GM23248 (cell line): Measurements from ENCODE around the gene SLC25A51. TPM values are rescaled to one million over a fixed set of nuclear protein-coding genes. Genes with fewer than 3 reads are reported as not detected.

Experiments
- DNase-seq: peaks from one replicate; pipeline ENCODE4 v3.0.0-alpha.2; 2015
- H2AFZ ChIP-seq: fragments of 200-600 bp; sonication (generic); 2 replicates; pipeline ENCODE4 v1.6.1; 2016; ENCODE audit warnings: antibody characterized with exemption
- H3F3A ChIP-seq: fragments of 200-600 bp; sonication (generic); 2 replicates; pipeline ENCODE4 v1.6.1; 2016; ENCODE audit warnings: mild to moderate bottlenecking, antibody characterized with exemption, mixed run types; ENCODE audit not compliant: insufficient read depth
- H3K27ac ChIP-seq: fragments of 200-600 bp; sonication (generic); 2 replicates; pipeline ENCODE4 v1.5.1; 2016; ENCODE audit warnings: mild to moderate bottlenecking
- H3K27me3 ChIP-seq: fragments of 200-600 bp; sonication (generic); replicated peaks from 2 replicates; pipeline ENCODE4 v1.6.1; 2016; ENCODE audit warnings: mild to moderate bottlenecking; ENCODE audit not compliant: insufficient read depth
- H3K36me3 ChIP-seq: fragments of 200-600 bp; sonication (generic); 2 replicates; pipeline ENCODE4 v1.6.1; 2016; ENCODE audit warnings: low read depth, mild to moderate bottlenecking
- H3K4me1 ChIP-seq: fragments of 200-600 bp; sonication (generic); 2 replicates; pipeline ENCODE4 v1.6.1; 2016; ENCODE audit warnings: mild to moderate bottlenecking; ENCODE audit not compliant: insufficient read depth
- H3K4me2 ChIP-seq: fragments of 200-600 bp; sonication (generic); one replicate; pipeline ENCODE4 v1.6.1; 2016; ENCODE audit warnings: mild to moderate bottlenecking; ENCODE audit not compliant: unreplicated experiment
- H3K4me3 ChIP-seq: fragments of 200-600 bp; sonication (generic); 2 replicates; pipeline ENCODE4 v1.5.1; 2016; ENCODE audit warnings: mild to moderate bottlenecking
- H3K79me2 ChIP-seq: fragments of 200-600 bp; sonication (generic); 2 replicates; pipeline ENCODE4 v1.6.1; 2016; ENCODE audit warnings: mild to moderate bottlenecking; ENCODE audit not compliant: insufficient read depth
- H3K9ac ChIP-seq: fragments of 200-600 bp; sonication (generic); 2 replicates; pipeline ENCODE4 v1.6.1; 2016; ENCODE audit warnings: mild to moderate bottlenecking
- H3K9me2 ChIP-seq: fragments of 200-600 bp; sonication (generic); 2 replicates; pipeline ENCODE4 v1.6.1; 2016; ENCODE audit warnings: mixed run types, mild to moderate bottlenecking, moderate library complexity; ENCODE audit not compliant: insufficient read depth
- H3K9me3 ChIP-seq: fragments of 200-600 bp; sonication (generic); one replicate; pipeline ENCODE4 v1.6.1; 2017; ENCODE audit warnings: low read depth
- H4K20me1 ChIP-seq: fragments of 200-600 bp; sonication (generic); 2 replicates; pipeline ENCODE4 v1.6.0; 2016; ENCODE audit not compliant: insufficient read depth
- EZH2 ChIP-seq: fragments of 200-600 bp; sonication (generic); IDR thresholded peaks from 2 replicates; pipeline ENCODE4 v1.6.1; 2018; ENCODE audit warnings: antibody characterized with exemption, mild to moderate bottlenecking; ENCODE audit not compliant: insufficient read depth, poor library complexity, severe bottlenecking
- EZH2phosphoT487 ChIP-seq: fragments of 200-600 bp; sonication (generic); IDR thresholded peaks from 2 replicates; pipeline ENCODE4 v1.6.1; 2018; ENCODE audit warnings: antibody characterized with exemption, moderate library complexity, mild to moderate bottlenecking, low read depth; ENCODE audit not compliant: insufficient read depth
- WGBS, 2 experiments: methylation state at CpG; one replicate each; pipeline ENCODE4 v1.1.6; 2015 to 2017; ENCODE audit warnings: low lambda C conversion rate in 2 of 2, low coverage in 1 of 2; ENCODE audit errors: missing lambda C conversion rate in 2 of 2; 5-methylcytosine and 5-hydroxymethylcytosine counted together
- in situ Hi-C: fragments of 300-500 bp; cut with MboI; formaldehyde crosslinking; loops from 2 replicates; pipeline ENCODE4 v1.15.0; 2020
- polyA plus RNA-seq: library from polyadenylated mRNA; unstranded; fragments of >200 nt; fragmentation: Nextera tagmentation; extraction: Ambion mirVana; gene quantifications from 2 replicates; pipeline ENCODE4 v1.2.1, GENCODE V29; 2016
- total RNA-seq: library from RNA; depleted of rRNA; stranded (reverse); fragments of >200 nt; shearing (Covaris generic); gene quantifications from 2 replicates; pipeline ENCODE4 v1.2.3, GENCODE V29; 2014

The SLC25A51 gene
- total and polyA plus RNA-seq, 2 experiments from 2014 or later = 16.0 to 56.6 TPM

DNA sequence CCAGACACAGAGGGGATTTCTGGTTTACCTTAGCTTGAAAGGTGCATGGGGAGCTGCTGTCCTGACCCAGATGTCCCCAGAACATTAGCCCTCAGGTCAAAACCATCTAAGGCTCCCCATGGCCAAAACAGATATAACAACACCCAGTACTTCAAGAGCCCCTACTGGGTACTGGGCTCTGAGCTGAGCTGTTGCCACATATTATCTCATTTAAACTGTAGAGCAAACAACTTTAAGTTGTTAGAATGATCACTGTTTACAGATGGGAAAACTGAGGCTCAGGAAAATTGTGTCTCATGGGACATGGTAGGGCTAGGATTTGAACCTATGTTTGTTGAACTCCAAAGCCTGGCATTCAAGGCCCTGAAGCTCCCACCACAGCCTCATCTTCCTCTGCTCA, 20.6 kb upstream of the SLC25A51 start:
- no peaks in the 10 kb centered on the region for H3K36me3 ChIP-seq
- H3K4me3 ChIP-seq = no peak overlapping the region
- H3K27ac ChIP-seq = no peak overlapping the region
- no peaks in the 10 kb centered on the region for H4K20me1 ChIP-seq
- no peak for TF ChIP-seq EZH2
- TF ChIP-seq EZH2phosphoT487 = no peak
- no peaks in the 10 kb centered on the region for H3F3A ChIP-seq
- no peak overlapping the region for H2AFZ ChIP-seq
- peaks cover 7% of the 10 kb centered on the region for H3K4me1 ChIP-seq
- in situ Hi-C loops = loop anchor here (10.0 kb wide), 1 partner anchor 150 kb away; no protein-coding TSS in a partner anchor
- peaks cover 16% of the 10 kb centered on the region for H3K79me2 ChIP-seq
- H3K27me3 ChIP-seq = no peaks in the 10 kb centered on the region
- no peaks in the 10 kb centered on the region for H3K9me3 ChIP-seq
- H3K9me2 ChIP-seq = no peaks in the 10 kb centered on the region
- no peak overlapping the region for H3K9ac ChIP-seq
- DNase-seq = no peak
- H3K4me2 ChIP-seq = no peak overlapping the region

GRCh38 chr9:37923796-37924427, 20.0 kb upstream of the SLC25A51 start:
- no peak overlapping the region for H3K9ac ChIP-seq
- no peak for DNase-seq
- peaks cover 14% of the 10 kb centered on the region for H3K79me2 ChIP-seq
- H3K4me3 ChIP-seq = no peak overlapping the region
- no peaks in the 10 kb centered on the region for H3K9me3 ChIP-seq
- in situ Hi-C loops = loop anchor here (10.0 kb wide), 1 partner anchor 151 kb away; no protein-coding TSS in a partner anchor
- no peaks in the 10 kb centered on the region for H3F3A ChIP-seq
- no peaks in the 10 kb centered on the region for H3K9me2 ChIP-seq
- no peaks in the 10 kb centered on the region for H4K20me1 ChIP-seq
- no peak overlapping the region for H3K4me2 ChIP-seq
- H3K27ac ChIP-seq = no peak overlapping the region
- no peak overlapping the region for H2AFZ ChIP-seq
- H3K4me1 ChIP-seq = peaks cover 7% of the 10 kb centered on the region
- 94 to 96% methylated on average over 21 to 25 of the region's 25 CpGs for WGBS, 2 experiments
- H3K36me3 ChIP-seq = no peaks in the 10 kb centered on the region
- no peak for TF ChIP-seq EZH2
- TF ChIP-seq EZH2phosphoT487 = no peak
- H3K27me3 ChIP-seq = no peaks in the 10 kb centered on the region

DNA sequence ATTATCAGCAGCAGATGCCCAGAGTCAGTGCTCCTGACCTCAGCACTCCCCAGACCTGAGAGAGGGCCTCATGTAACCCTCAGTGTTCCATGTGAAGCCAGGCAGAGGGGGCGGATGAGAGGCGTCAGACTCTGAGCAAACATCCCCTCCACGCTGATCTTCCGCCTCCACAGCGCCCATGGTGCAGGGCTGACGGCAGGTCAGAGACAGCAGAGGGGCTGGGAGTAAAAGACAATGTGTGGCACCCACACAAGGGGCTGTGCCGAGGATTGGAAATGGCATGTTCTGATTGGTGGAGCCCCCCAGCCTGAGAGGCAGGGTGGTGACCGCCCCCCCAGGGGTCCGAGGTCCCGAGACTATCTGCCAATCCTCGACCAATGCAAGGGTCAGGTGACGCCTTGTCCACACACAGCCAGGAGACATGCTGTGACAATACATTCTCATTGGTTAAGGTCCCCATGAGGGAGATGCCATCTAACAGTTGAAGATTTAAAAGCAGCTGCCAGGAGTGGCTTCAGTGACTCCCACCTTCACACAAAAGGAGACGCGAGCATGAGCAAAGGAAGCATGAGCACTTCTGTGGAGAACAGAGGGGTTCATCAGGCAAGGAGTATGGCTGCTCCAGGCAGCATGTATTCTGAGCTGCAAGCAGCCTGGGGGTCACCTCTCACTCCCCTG, 19.3 kb upstream of the SLC25A51 start:
- H3K4me2 ChIP-seq = no peak overlapping the region
- H3F3A ChIP-seq = no peaks in the 10 kb centered on the region
- TF ChIP-seq EZH2phosphoT487 (no peak), EZH2 (no peak)
- no peaks in the 10 kb centered on the region for H3K36me3 ChIP-seq
- H3K9me2 ChIP-seq = no peaks in the 10 kb centered on the region
- H3K27me3 ChIP-seq = no peaks in the 10 kb centered on the region
- H2AFZ ChIP-seq = no peak overlapping the region
- H3K79me2 ChIP-seq = peaks cover 14% of the 10 kb centered on the region
- H3K9ac ChIP-seq = no peak overlapping the region
- no peak overlapping the region for H3K27ac ChIP-seq
- H3K4me3 ChIP-seq = no peak overlapping the region
- H4K20me1 ChIP-seq = no peaks in the 10 kb centered on the region
- no peaks in the 10 kb centered on the region for H3K9me3 ChIP-seq
- no peak for DNase-seq
- in situ Hi-C loops = loop anchor here (10.0 kb wide), 1 partner anchor 152 kb away; no protein-coding TSS in a partner anchor
- 84 to 94% methylated on average over 12 to 14 of the region's 14 CpGs for WGBS, 2 experiments
- peaks cover 7% of the 10 kb centered on the region for H3K4me1 ChIP-seq

DNA sequence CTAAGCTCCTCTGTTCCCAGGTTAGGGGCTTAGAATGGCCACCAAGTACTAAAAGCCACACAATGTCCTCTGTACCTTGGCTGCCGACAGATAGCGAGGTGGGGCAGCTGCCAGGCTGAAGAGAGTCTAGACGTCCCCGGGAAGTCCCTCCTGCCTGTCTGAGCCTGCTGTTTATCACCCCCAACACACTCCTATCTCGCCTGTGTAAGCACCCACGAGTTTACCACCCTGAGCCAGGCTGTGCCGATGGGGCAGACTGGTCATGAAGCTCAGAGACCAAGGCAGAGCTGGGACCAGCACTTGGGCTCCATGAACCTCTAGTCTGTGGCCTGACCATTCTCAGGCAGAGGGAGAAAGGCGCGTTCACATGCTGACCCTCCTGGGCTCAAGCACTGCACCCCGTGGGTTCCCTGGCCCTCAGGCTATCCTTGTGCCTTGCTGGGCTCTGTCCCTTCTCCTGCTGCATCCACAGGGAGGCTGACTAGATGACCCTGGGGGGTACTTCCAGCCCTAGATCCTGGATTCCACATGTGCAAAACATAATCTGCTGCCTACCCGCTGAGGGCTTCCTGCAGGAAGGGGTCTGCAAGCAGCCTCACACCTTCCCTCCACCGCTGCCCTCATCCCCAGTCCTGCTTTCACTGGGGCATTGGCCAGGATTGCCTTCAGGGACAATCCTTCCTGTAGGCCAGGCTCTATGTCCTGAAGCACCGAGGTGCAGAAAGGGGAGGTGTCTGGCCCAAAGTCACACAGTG, 18.6 kb upstream of the SLC25A51 start:
- TF ChIP-seq EZH2 (no peak), EZH2phosphoT487 (no peak)
- peaks cover 7% of the 10 kb centered on the region for H3K4me1 ChIP-seq
- H3K4me2 ChIP-seq = no peak overlapping the region
- H3K9me2 ChIP-seq = no peaks in the 10 kb centered on the region
- H2AFZ ChIP-seq = no peak overlapping the region
- no peak overlapping the region for H3K9ac ChIP-seq
- H3K9me3 ChIP-seq = no peaks in the 10 kb centered on the region
- H4K20me1 ChIP-seq = no peaks in the 10 kb centered on the region
- H3K36me3 ChIP-seq = no peaks in the 10 kb centered on the region
- no peak for DNase-seq
- H3F3A ChIP-seq = no peaks in the 10 kb centered on the region
- H3K27ac ChIP-seq = no peak overlapping the region
- in situ Hi-C loops = loop anchor here (10.0 kb wide), 1 partner anchor 152 kb away; no protein-coding TSS in a partner anchor
- WGBS, 2 experiments = 81 to 90% methylated on average over 13 of the region's 13 CpGs
- no peak overlapping the region for H3K4me3 ChIP-seq
- peaks cover 8% of the 10 kb centered on the region; the same call in 1 of the 2 replicates for H3K79me2 ChIP-seq
- H3K27me3 ChIP-seq = no peaks in the 10 kb centered on the region
